GM03348 (cell line): Measurements from ENCODE around the gene TRIP10.

Experiments
- DNase-seq: peaks from one replicate; pipeline ENCODE4 v3.0.0; 2012; ENCODE audit warnings: low spot score

The TRIP10 gene

GRCh38 chr19:6711605-6712004 is 27.9 kb upstream of the TRIP10 start:
- DNase-seq, result no peak

- no peak for DNase-seq
These were observed 27.2 kb upstream of the TRIP10 start for GRCh38 chr19:6712231-6712630.

- no peak for DNase-seq
These were observed 26.5 kb upstream of the TRIP10 start for GRCh38 chr19:6712692-6713670.

GRCh38 chr19:6713773-6714692 is 25.4 kb upstream of the TRIP10 start:
- DNase-seq, result no peak

GRCh38 chr19:6714749-6715555 is 24.5 kb upstream of the TRIP10 start:
- DNase-seq, result no peak

GRCh38 chr19:6716610-6716970 is 22.9 kb upstream of the TRIP10 start:
- DNase-seq, result no peak

GRCh38 chr19:6717036-6717435 is 22.4 kb upstream of the TRIP10 start:
- no peak for DNase-seq

GRCh38 chr19:6717441-6717971 is 22.0 kb upstream of the TRIP10 start:
- DNase-seq, result no peak

- DNase-seq, result no peak
These were observed 21.3 kb upstream of the TRIP10 start for GRCh38 chr19:6718111-6718740.

GRCh38 chr19:6718741-6719539 is 20.5 kb upstream of the TRIP10 start:
- DNase-seq, result peak; percentile 23

GRCh38 chr19:6719540-6719861 is 20.0 kb upstream of the TRIP10 start:
- DNase-seq, result no peak

GRCh38 chr19:6719992-6720368 is 19.5 kb upstream of the TRIP10 start:
- DNase-seq, result no peak

- DNase-seq, result peak; percentile 89
These were observed 18.9 kb upstream of the TRIP10 start, which contains the start of gene C3 for GRCh38 chr19:6720369-6721137. Gene C3, minus strand, starts transcription at chr19:6720650. Its CDS starts 61 bp downstream, at chr19:6720589.

GRCh38 chr19:6721138-6721474 is 18.4 kb upstream of the TRIP10 start:
- DNase-seq, result no peak

- DNase-seq, result no peak
These were observed 17.7 kb upstream of the TRIP10 start for GRCh38 chr19:6721773-6722172.

- peak; percentile 51 for DNase-seq
These were observed 16.3 kb upstream of the TRIP10 start for GRCh38 chr19:6723108-6723618.

- no peak for DNase-seq
These were observed 15.7 kb upstream of the TRIP10 start for GRCh38 chr19:6723738-6724137.

- DNase-seq, result no peak
These were observed 14.6 kb upstream of the TRIP10 start for GRCh38 chr19:6724631-6725492.
